Calu3 (cell line): ENCODE results near the gene MAN1C1. TPM values are rescaled to one million over a fixed set of nuclear protein-coding genes. Genes with fewer than 3 reads are reported as not detected.

Experiments
- BruUV-seq: library from RNA; stranded (reverse); fragments of 400-500 nt; replicated peaks from 2 replicates; lab custom pipeline; 2021; lab: Mats Ljungman, UMichigan
- CTCF ChIA-PET: fragments of 300-600 bp; sonication (Branson Sonifier 250); formaldehyde crosslinking; loops from one replicate; lab custom pipeline; 2022; ENCODE audit warnings: antibody characterized with exemption; lab: Charles Lee
- DNase-seq: peaks from one replicate; pipeline ENCODE4 v3.0.0; 2022
- H3K27ac Mint-ChIP-seq: one replicate; pipeline ENCODE4 v1.8.0; 2022; ENCODE audit warnings: mixed read lengths; ENCODE audit not compliant: unreplicated experiment
- H3K27me3 Mint-ChIP-seq: one replicate; pipeline ENCODE4 v1.8.0; 2022; ENCODE audit warnings: mixed read lengths; ENCODE audit not compliant: unreplicated experiment
- H3K36me3 Mint-ChIP-seq: one replicate; pipeline ENCODE4 v1.8.0; 2022; ENCODE audit warnings: mild to moderate bottlenecking, moderate library complexity, mixed read lengths; ENCODE audit not compliant: insufficient read depth, unreplicated experiment
- H3K4me1 Mint-ChIP-seq: one replicate; pipeline ENCODE4 v1.8.0; 2022; ENCODE audit warnings: mild to moderate bottlenecking, low read depth, mixed read lengths; ENCODE audit not compliant: unreplicated experiment
- H3K4me3 Mint-ChIP-seq: one replicate; pipeline ENCODE4 v1.8.0; 2022; ENCODE audit warnings: mild to moderate bottlenecking, low read depth, moderate library complexity, mixed read lengths; ENCODE audit not compliant: unreplicated experiment
- H3K9me3 Mint-ChIP-seq: one replicate; pipeline ENCODE4 v1.8.0; 2022; ENCODE audit warnings: low read depth, mixed read lengths; ENCODE audit not compliant: unreplicated experiment
- intact Hi-C: fragments of 100-400 bp; cut with micrococcal nuclease; formaldehyde crosslinking; loops from one replicate; pipeline ENCODE4 v1.10.0; 2022; ENCODE audit not compliant: unreplicated experiment
- total RNA-seq: library from RNA; stranded (reverse); gene quantifications from 2 replicates; pipeline ENCODE4 v1.2.3, GENCODE V29; 2022
- TF ChIP-seq, protein P1 (sequence below): fragments of 200-600 bp; IDR thresholded peaks from one replicate; pipeline ENCODE4 v1.8.0; 2022; ENCODE audit warnings: antibody characterized with exemption; ENCODE audit not compliant: unreplicated experiment

The MAN1C1 gene
- total RNA-seq, 1 experiment from 2014 or later = 0.14 TPM

DNA sequence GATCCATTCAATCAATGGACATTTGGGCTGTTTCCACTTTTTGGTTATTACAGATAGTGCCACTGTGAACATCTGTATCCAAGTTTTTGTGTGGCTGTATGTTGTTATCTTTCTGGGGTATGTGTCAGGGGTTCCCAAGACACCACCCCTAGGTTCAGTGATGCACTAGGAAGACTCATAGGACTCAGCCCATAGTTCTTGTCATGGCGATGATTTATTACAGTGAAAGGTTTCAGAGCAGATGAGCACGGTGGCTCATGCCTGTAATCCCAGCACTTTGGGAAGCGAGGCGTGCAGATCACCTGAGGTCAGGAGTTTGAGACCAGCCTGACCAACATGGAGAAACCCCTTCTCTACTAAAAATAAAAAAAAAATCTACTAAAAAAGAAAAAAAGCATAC, 64.1 kb downstream of the MAN1C1 start:
- no peaks in the 10 kb centered on the region for H3K9me3 Mint-ChIP-seq
- no peak for DNase-seq
- intact Hi-C loops = no loop called here
- TF ChIP-seq, protein P1, sequence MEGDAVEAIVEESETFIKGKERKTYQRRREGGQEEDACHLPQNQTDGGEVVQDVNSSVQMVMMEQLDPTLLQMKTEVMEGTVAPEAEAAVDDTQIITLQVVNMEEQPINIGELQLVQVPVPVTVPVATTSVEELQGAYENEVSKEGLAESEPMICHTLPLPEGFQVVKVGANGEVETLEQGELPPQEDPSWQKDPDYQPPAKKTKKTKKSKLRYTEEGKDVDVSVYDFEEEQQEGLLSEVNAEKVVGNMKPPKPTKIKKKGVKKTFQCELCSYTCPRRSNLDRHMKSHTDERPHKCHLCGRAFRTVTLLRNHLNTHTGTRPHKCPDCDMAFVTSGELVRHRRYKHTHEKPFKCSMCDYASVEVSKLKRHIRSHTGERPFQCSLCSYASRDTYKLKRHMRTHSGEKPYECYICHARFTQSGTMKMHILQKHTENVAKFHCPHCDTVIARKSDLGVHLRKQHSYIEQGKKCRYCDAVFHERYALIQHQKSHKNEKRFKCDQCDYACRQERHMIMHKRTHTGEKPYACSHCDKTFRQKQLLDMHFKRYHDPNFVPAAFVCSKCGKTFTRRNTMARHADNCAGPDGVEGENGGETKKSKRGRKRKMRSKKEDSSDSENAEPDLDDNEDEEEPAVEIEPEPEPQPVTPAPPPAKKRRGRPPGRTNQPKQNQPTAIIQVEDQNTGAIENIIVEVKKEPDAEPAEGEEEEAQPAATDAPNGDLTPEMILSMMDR = no peak
- no peaks in the 10 kb centered on the region for H3K36me3 Mint-ChIP-seq
- no peak overlapping the region for H3K4me3 Mint-ChIP-seq
- no peak overlapping the region for H3K27ac Mint-ChIP-seq
- BruUV-seq = no TSS peak
- peaks cover 90% of the 10 kb centered on the region for H3K27me3 Mint-ChIP-seq
- CTCF ChIA-PET = no interaction called here
- no peaks in the 10 kb centered on the region for H3K4me1 Mint-ChIP-seq

DNA sequence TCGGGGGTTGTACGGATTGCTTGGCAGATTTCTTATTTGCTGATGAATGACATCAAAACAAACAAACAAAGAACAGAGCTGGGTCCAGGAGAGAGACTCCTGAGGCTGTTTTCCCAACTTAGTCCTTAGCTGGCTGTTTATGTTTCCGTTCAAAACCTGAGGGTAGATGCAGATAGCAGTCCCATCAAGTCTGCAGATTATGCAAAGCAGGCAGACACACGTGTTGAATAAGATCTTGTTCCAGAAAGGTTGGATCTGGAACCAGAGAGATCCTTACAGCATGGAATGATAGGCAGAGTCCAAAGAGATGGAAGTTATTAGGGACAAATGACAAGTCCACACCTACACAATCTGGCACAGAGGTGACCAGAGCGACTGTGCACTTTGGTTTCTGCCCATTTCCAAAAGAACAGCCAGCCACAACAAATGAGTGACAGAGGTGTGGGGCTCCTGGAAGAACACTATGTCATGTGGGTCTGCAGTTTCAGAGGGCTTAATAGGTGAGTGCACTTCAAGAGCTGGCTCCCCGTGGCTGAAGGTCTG, 65.5 kb downstream of the MAN1C1 start:
- no peak overlapping the region for H3K27ac Mint-ChIP-seq
- TF ChIP-seq, protein P1 = no peak
- no peaks in the 10 kb centered on the region for H3K9me3 Mint-ChIP-seq
- intact Hi-C loops = no loop called here
- H3K27me3 Mint-ChIP-seq = peaks cover 95% of the 10 kb centered on the region
- H3K4me1 Mint-ChIP-seq = no peaks in the 10 kb centered on the region
- H3K36me3 Mint-ChIP-seq = no peaks in the 10 kb centered on the region
- no peak overlapping the region for H3K4me3 Mint-ChIP-seq
- CTCF ChIA-PET = no interaction called here
- BruUV-seq = no TSS peak
- DNase-seq = no peak

DNA sequence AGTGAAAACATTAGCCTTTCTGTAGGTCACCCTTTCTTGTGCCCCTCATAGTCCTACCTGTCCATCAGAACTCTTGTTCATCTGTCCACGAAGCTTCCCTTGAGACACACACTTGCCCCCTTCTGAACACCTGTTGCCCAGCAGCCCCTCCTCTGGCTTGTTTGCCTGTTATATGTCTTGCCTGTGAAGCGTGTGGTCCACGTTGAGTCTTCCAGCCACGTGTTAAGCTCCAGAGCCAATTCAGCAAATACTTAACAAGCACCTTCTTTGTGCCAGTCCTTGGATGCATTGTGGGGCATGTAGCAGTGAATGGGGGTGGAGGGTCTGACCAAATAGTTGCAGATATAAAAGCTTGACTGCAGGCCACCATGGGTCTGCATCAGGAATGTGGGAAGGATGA, 66.6 kb downstream of the MAN1C1 start:
- Mint-ChIP-seq H3K4me1 (no peaks in the 10 kb centered on the region), H3K27me3 (peaks cover 95% of the 10 kb centered on the region), H3K27ac (no peak overlapping the region), H3K36me3 (no peaks in the 10 kb centered on the region), H3K4me3 (no peak overlapping the region), H3K9me3 (no peaks in the 10 kb centered on the region)
- intact Hi-C loops = no loop called here
- BruUV-seq = no TSS peak
- CTCF ChIA-PET = no interaction called here
- TF ChIP-seq, protein P1 = no peak
- DNase-seq = no peak

DNA sequence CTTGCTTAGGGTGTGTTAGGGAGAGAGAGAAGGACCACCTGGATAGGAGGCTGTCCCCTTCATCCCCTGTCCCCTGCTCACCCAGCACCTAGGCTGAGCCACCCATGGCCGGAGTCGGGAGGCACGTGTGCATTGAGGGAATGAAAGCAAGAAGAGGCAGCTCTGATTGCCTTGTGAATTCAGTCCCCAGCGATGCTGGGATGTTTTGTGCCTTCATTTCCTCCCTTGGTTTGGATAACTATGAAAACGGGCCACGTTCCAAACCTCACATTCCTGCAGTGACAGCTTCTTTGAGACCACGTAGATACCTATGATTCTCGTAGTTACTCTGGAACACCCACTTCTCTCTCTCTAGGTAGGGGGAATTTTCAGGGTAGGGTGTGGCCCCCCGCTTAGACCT, 67.1 kb downstream of the MAN1C1 start:
- Mint-ChIP-seq H3K36me3 (no peaks in the 10 kb centered on the region), H3K4me1 (no peaks in the 10 kb centered on the region), H3K27ac (no peak overlapping the region), H3K27me3 (peaks cover 95% of the 10 kb centered on the region), H3K4me3 (no peak overlapping the region), H3K9me3 (no peaks in the 10 kb centered on the region)
- BruUV-seq = no TSS peak
- no peak for DNase-seq
- CTCF ChIA-PET = no interaction called here
- intact Hi-C loops = no loop called here
- TF ChIP-seq, protein P1 = no peak
